Renal cortical epithelial cell (primary cell): ENCODE data around the gene CAMK2A. TPM values are rescaled to one million over a fixed set of nuclear protein-coding genes. Genes with fewer than 3 reads are reported as not detected.
"Not testable (repeated sequence)": the region's sequence is repeated elsewhere in the genome, so short reads cannot be mapped to it uniquely, and the experiment has no call there.

Source experiments
- DNase-seq: peaks from one replicate; pipeline ENCODE4 v3.0.0-alpha.2; 2011; ENCODE audit warnings: low read depth
- total RNA-seq: library from RNA; depleted of rRNA; stranded (reverse); fragments of >200 nt; gene quantifications from 2 replicates; pipeline ENCODE4 v1.2.3, GENCODE V29; 2014

Gene CAMK2A
- total RNA-seq, 1 donor from 2014 or later = 0.15 TPM

GRCh38 chr5:150255659-150256409, 33.7 kb downstream of the CAMK2A start:
- DNase-seq = no peak

- DNase-seq = no peak
Observed at GRCh38 chr5:150254774-150255173, 34.8 kb downstream of the CAMK2A start.

GRCh38 chr5:150254363-150254762, 35.2 kb downstream of the CAMK2A start:
- DNase-seq = no peak

GRCh38 chr5:150253416-150254208, 36.0 kb downstream of the CAMK2A start:
- no peak for DNase-seq

- no peak for DNase-seq
Observed at GRCh38 chr5:150252489-150252888, 37.1 kb downstream of the CAMK2A start.

- DNase-seq = no peak
Observed at GRCh38 chr5:150251504-150251903, 38.1 kb downstream of the CAMK2A start.

- DNase-seq = no peak
Observed at GRCh38 chr5:150249744-150250143, 39.8 kb downstream of the CAMK2A start.

- DNase-seq = no peak
Observed at GRCh38 chr5:150248946-150249345, 40.6 kb downstream of the CAMK2A start.

GRCh38 chr5:150248493-150248892, 41.1 kb downstream of the CAMK2A start:
- DNase-seq = not testable (repeated sequence)

- no peak for DNase-seq
Observed at GRCh38 chr5:150247726-150248125, 41.8 kb downstream of the CAMK2A start.

GRCh38 chr5:150246835-150247234, 42.7 kb downstream of the CAMK2A start:
- no peak for DNase-seq

GRCh38 chr5:150246429-150246828, 43.1 kb downstream of the CAMK2A start:
- no peak for DNase-seq

GRCh38 chr5:150245808-150246207, 43.8 kb downstream of the CAMK2A start:
- no peak for DNase-seq

GRCh38 chr5:150245111-150245789, 44.3 kb downstream of the CAMK2A start:
- DNase-seq = no peak

GRCh38 chr5:150244209-150244608, 45.4 kb downstream of the CAMK2A start:
- no peak for DNase-seq

GRCh38 chr5:150243590-150243989, 46.0 kb downstream of the CAMK2A start:
- no peak for DNase-seq

GRCh38 chr5:150242251-150242894, 47.2 kb downstream of the CAMK2A start:
- DNase-seq = no peak

GRCh38 chr5:150241298-150242160, 48.0 kb downstream of the CAMK2A start:
- DNase-seq = no peak

- DNase-seq = no peak
Observed at GRCh38 chr5:150239794-150240122, 49.8 kb downstream of the CAMK2A start.

- no peak for DNase-seq
Observed at GRCh38 chr5:150239099-150239793, 50.3 kb downstream of the CAMK2A start.

- no peak for DNase-seq
Observed at GRCh38 chr5:150238646-150239045, 50.9 kb downstream of the CAMK2A start.
